Mesenchymal stem cell (in vitro differentiated cells and primary cell): ENCODE data around the gene SSH2.

ENCODE experiments used
- DNase-seq: peaks from one replicate; pipeline ENCODE4 v3.0.0-alpha.2; 2013
- H2AFZ ChIP-seq: one replicate; pipeline ENCODE4 v1.6.1; 2013; ENCODE audit warnings: low read depth, mild to moderate bottlenecking, control low read depth, inconsistent platforms, low read length, moderate library complexity
- H2AK5ac ChIP-seq: 2 replicates; pipeline ENCODE4 v1.6.1; 2013; ENCODE audit warnings: low read length, moderate library complexity, mild to moderate bottlenecking, inconsistent platforms; ENCODE audit not compliant: severe bottlenecking
- H2BK120ac ChIP-seq: one replicate; pipeline ENCODE4 v1.6.1; 2013; ENCODE audit warnings: low read depth, mild to moderate bottlenecking, inconsistent platforms, low read length, moderate library complexity
- H2BK12ac ChIP-seq, 2 experiments: one replicate each; pipeline ENCODE4 v1.6.1; 2013; ENCODE audit warnings: inconsistent platforms in 2 of 2, low read length in 2 of 2, mild to moderate bottlenecking in 2 of 2, moderate library complexity in 2 of 2, control low read depth in 1 of 2
- H2BK15ac ChIP-seq: one replicate; pipeline ENCODE4 v1.6.1; 2013; ENCODE audit warnings: mild to moderate bottlenecking, low read depth, inconsistent platforms; ENCODE audit not compliant: poor library complexity, severe bottlenecking
- H2BK5ac ChIP-seq: 2 replicates; pipeline ENCODE4 v1.6.1; 2013; ENCODE audit warnings: low read depth, mild to moderate bottlenecking, low read length, control low read depth, inconsistent platforms; ENCODE audit not compliant: poor library complexity, severe bottlenecking
- H3K14ac ChIP-seq, 2 experiments: one replicate each; pipeline ENCODE4 v1.6.1; 2013; ENCODE audit warnings: inconsistent platforms in 2 of 2, low read length in 2 of 2, control low read depth in 1 of 2, mild to moderate bottlenecking in 1 of 2, moderate library complexity in 1 of 2
- H3K18ac ChIP-seq, 2 experiments: one replicate each; pipeline ENCODE4 v1.6.1; 2013; ENCODE audit warnings: inconsistent platforms in 2 of 2, low read length in 2 of 2, control low read depth in 1 of 2, low read depth in 1 of 2, mild to moderate bottlenecking in 1 of 2
- H3K23ac ChIP-seq, 2 experiments: one replicate each; pipeline ENCODE4 v1.6.1; 2013; ENCODE audit warnings: inconsistent platforms in 2 of 2, low read length in 2 of 2, mild to moderate bottlenecking in 2 of 2, moderate library complexity in 2 of 2, control low read depth in 1 of 2
- H3K27ac ChIP-seq: 2 replicates; pipeline ENCODE4 v1.5.1; 2013; ENCODE audit warnings: mild to moderate bottlenecking, moderate library complexity, low read length, control low read depth, inconsistent platforms; ENCODE audit not compliant: poor library complexity, severe bottlenecking
- H3K27me3 ChIP-seq, 2 experiments: 2 replicates each; pipeline versions ENCODE4 v1.6.1 to v1.7.0; 2013; ENCODE audit warnings: low read length in 2 of 2, mild to moderate bottlenecking in 2 of 2, moderate library complexity in 2 of 2, control low read depth in 1 of 2, inconsistent platforms in 1 of 2; ENCODE audit not compliant: control insufficient read depth in 1 of 2, insufficient read depth in 1 of 2
- H3K36me3 ChIP-seq, 2 experiments: 2 replicates each; pipeline versions ENCODE4 v1.6.1 to v1.7.0; 2013; ENCODE audit warnings: low read length in 2 of 2, control low read depth in 1 of 2, inconsistent platforms in 1 of 2, low read depth in 1 of 2, mild to moderate bottlenecking in 1 of 2; ENCODE audit not compliant: insufficient read depth in 2 of 2, control insufficient read depth in 1 of 2
- H3K4ac ChIP-seq, 2 experiments: one replicate each; pipeline ENCODE4 v1.6.1; 2013; ENCODE audit warnings: inconsistent platforms in 2 of 2, low read length in 2 of 2, mild to moderate bottlenecking in 2 of 2, moderate library complexity in 2 of 2, control low read depth in 1 of 2, low read depth in 1 of 2
- H3K4me1 ChIP-seq: 2 replicates; pipeline ENCODE4 v1.6.1; 2013; ENCODE audit warnings: low read depth, low read length, control low read depth; ENCODE audit not compliant: control insufficient read depth, insufficient read depth
- H3K4me2 ChIP-seq: 2 replicates; pipeline ENCODE4 v1.6.1; 2013; ENCODE audit warnings: low read length, mild to moderate bottlenecking, inconsistent platforms; ENCODE audit not compliant: poor library complexity, severe bottlenecking
- H3K4me3 ChIP-seq, 2 experiments: 2 replicates each; pipeline versions ENCODE4 v1.5.1 to v1.7.0; 2013; ENCODE audit warnings: low read length in 2 of 2, mild to moderate bottlenecking in 2 of 2, control low read depth in 1 of 2, low read depth in 1 of 2; ENCODE audit not compliant: insufficient read depth in 1 of 2
- H3K79me1 ChIP-seq: replicated peaks from 2 replicates; pipeline ENCODE4 v1.6.1; 2013; ENCODE audit warnings: mild to moderate bottlenecking, control low read depth, low read length, inconsistent platforms; ENCODE audit not compliant: poor library complexity, severe bottlenecking
- H3K9ac ChIP-seq: 2 replicates; pipeline ENCODE4 v1.7.0; 2013; ENCODE audit warnings: mild to moderate bottlenecking, low read length, moderate library complexity
- H3K9me3 ChIP-seq: 2 replicates; pipeline ENCODE4 v1.7.0; 2013; ENCODE audit warnings: mild to moderate bottlenecking, low read length; ENCODE audit not compliant: control insufficient read depth
- H4K8ac ChIP-seq: one replicate; pipeline ENCODE4 v1.6.1; 2013; ENCODE audit warnings: inconsistent platforms, mild to moderate bottlenecking, low read length, moderate library complexity
- H4K91ac ChIP-seq: one replicate; pipeline ENCODE4 v1.6.1; 2013; ENCODE audit warnings: mild to moderate bottlenecking, low read length, inconsistent platforms
- WGBS: methylation state at CpG from one replicate; pipeline ENCODE4 v1.1.7; 2013; ENCODE audit warnings: mixed read lengths; 5-methylcytosine and 5-hydroxymethylcytosine counted together

Gene SSH2

GRCh38 chr17:29710520-29710884, 219.5 kb downstream of the SSH2 start:
- Histone ChIP-seq H3K9ac (no peak overlapping the region), H4K8ac (no peak overlapping the region), H3K4me2 (no peak overlapping the region), H3K4me3 (no peak overlapping the region), H2BK15ac (no peak overlapping the region), H4K91ac (no peak overlapping the region), H2BK120ac (no peak overlapping the region), H3K9me3 (no peaks in the 10 kb centered on the region), H3K4ac (no peak overlapping the region), H3K4me1 (peaks cover 3% of the 10 kb centered on the region), H3K79me1 (peaks cover 11% of the 10 kb centered on the region), H2BK12ac (no peak overlapping the region), H2AFZ (no peak overlapping the region), H3K36me3 (no peaks in the 10 kb centered on the region), H2BK5ac (no peak overlapping the region), H3K14ac (peak overlapping the region in 1 of 2 experiments; percentile 6), H2AK5ac (no peak overlapping the region), H3K18ac (no peak overlapping the region), H3K23ac (no peak overlapping the region), H3K27ac (peak overlapping the region; percentile 91), H3K27me3 (no peaks in the 10 kb centered on the region)
- peak; percentile 48 for DNase-seq
- 88% methylated on average over 1 of the region's 1 CpG for WGBS

GRCh38 chr17:29709866-29710519, 220.0 kb downstream of the SSH2 start:
- no peak overlapping the region for H2BK15ac ChIP-seq
- H3K9me3 ChIP-seq: no peaks in the 10 kb centered on the region
- WGBS: no CpG with 5 or more reads among the region's 3 CpGs
- peak; percentile 34 for DNase-seq
- no peak overlapping the region for H3K9ac ChIP-seq
- H3K27me3 ChIP-seq: no peaks in the 10 kb centered on the region
- H3K4me1 ChIP-seq: peaks cover 3% of the 10 kb centered on the region
- no peak overlapping the region for H3K23ac ChIP-seq
- peak overlapping the region; percentile 97 for H3K27ac ChIP-seq
- no peak overlapping the region for H3K14ac ChIP-seq
- no peak overlapping the region for H2BK12ac ChIP-seq
- H2AK5ac ChIP-seq: peak overlapping the region; percentile 51
- peak overlapping the region; percentile 61 for H2BK5ac ChIP-seq
- H3K4me3 ChIP-seq: no peak overlapping the region
- H3K4me2 ChIP-seq: peak overlapping the region; percentile 27
- no peak overlapping the region for H2AFZ ChIP-seq
- H4K8ac ChIP-seq: no peak overlapping the region
- H4K91ac ChIP-seq: no peak overlapping the region
- peaks cover 13% of the 10 kb centered on the region for H3K79me1 ChIP-seq
- H3K36me3 ChIP-seq: no peaks in the 10 kb centered on the region
- H3K4ac ChIP-seq: no peak overlapping the region
- no peak overlapping the region for H3K18ac ChIP-seq
- no peak overlapping the region for H2BK120ac ChIP-seq

- Histone ChIP-seq H2BK12ac (no peak overlapping the region), H3K4ac (no peak overlapping the region), H4K91ac (no peak overlapping the region), H2BK15ac (no peak overlapping the region), H2AFZ (no peak overlapping the region), H3K27ac (no peak overlapping the region), H3K4me3 (no peak overlapping the region), H3K27me3 (no peaks in the 10 kb centered on the region), H2AK5ac (no peak overlapping the region), H3K14ac (no peak overlapping the region), H3K36me3 (peaks cover 3 to 5% of the 10 kb centered on the region in 2 experiments), H4K8ac (no peak overlapping the region), H3K4me1 (peaks cover 3% of the 10 kb centered on the region), H3K18ac (peak overlapping the region in 1 of 2 experiments; percentile 24), H3K9me3 (no peaks in the 10 kb centered on the region), H3K23ac (no peak overlapping the region), H2BK120ac (no peak overlapping the region), H2BK5ac (no peak overlapping the region), H3K79me1 (peaks cover 11% of the 10 kb centered on the region), H3K4me2 (no peak overlapping the region), H3K9ac (no peak overlapping the region)
- DNase-seq: no peak
These were observed 222.8 kb downstream of the SSH2 start for GRCh38 chr17:29707212-29707571.

GRCh38 chr17:29706045-29706431, 224.0 kb downstream of the SSH2 start:
- Histone ChIP-seq H3K4me2 (no peak overlapping the region), H2AK5ac (no peak overlapping the region), H3K4ac (no peak overlapping the region), H3K27me3 (no peaks in the 10 kb centered on the region), H3K23ac (no peak overlapping the region), H3K18ac (peak overlapping the region in 1 of 2 experiments; percentile 24), H2BK15ac (no peak overlapping the region), H3K27ac (no peak overlapping the region), H4K8ac (no peak overlapping the region), H2BK120ac (no peak overlapping the region), H3K9me3 (no peaks in the 10 kb centered on the region), H2BK5ac (no peak overlapping the region), H3K14ac (no peak overlapping the region), H3K4me3 (no peak overlapping the region), H3K79me1 (peaks cover 12% of the 10 kb centered on the region), H2BK12ac (no peak overlapping the region), H3K36me3 (peaks cover 9 to 14% of the 10 kb centered on the region in 2 experiments), H2AFZ (no peak overlapping the region), H4K91ac (no peak overlapping the region), H3K9ac (no peak overlapping the region), H3K4me1 (peaks cover 3% of the 10 kb centered on the region)
- no peak for DNase-seq
